ENCODE measurements around the gene IAH1.

IAH1 gene

GRCh38 chr2:9535177-9535576, 60.8 kb downstream of the IAH1 start:
- no peak for DNase-seq

DNA sequence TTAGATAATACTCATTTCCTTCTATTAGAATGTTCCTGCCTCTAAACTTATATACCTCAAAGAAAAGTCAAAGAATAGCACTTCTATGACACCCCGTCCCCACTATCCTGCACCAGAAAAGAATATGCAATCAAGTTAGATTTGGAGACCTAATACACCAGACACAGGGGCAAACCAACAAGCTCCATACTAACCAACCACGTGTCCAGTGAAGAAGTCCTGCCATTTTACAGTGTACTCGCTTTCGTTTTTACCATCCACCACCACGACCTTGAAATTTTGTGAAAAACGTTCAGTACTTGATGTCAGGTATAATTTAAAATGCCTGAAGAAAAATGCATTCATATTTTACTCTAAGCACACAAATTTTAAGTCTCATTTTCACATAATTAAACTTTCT, 62.2 kb downstream of the IAH1 start:
- DNase-seq: no peak

DNA sequence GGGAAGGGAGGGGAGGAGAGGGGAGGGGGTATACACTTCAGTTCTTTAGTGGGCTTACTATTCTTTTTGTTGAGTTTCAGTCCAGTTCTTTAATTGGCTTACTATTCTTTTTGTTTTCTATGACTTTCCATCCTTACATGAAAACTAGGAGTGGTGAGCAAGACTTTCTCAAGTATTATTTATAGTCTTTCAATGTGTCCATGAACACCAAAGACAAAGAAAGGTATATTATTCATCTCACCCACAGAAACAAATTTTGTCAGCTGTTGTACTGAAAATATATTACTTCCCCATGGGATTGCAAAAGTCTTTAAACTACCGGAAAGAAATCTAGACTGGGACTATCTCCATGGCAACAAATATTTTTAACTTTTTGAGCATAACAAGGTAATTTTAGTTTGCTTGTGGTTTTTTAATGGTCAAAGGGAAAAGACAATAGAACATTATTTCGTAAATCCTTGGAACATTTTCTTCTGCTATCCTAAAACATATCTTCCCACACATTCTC, 63.7 kb downstream of the IAH1 start:
- no peak for DNase-seq

All from activated CD4-positive, CD25-positive, alpha-beta regulatory T cell (primary cell).